Activated T-cell treated with anti-CD3 and anti-CD28 coated beads for 1 hour (primary cell): ENCODE results near the gene COL16A1.

Experiments used
- DNase-seq: peaks from one replicate; pipeline ENCODE4 v3.0.0-alpha.2; 2020; ENCODE audit warnings: low read depth

COL16A1 gene

GRCh38 chr1:31703431-31704270, at the start of gene COL16A1:
COL16A1 (minus strand) TSS chr1:31704017; CDS start chr1:31702193, 1,824 bp downstream.
- no peak for DNase-seq

- DNase-seq, result no peak
Measured at GRCh38 chr1:31752952-31753475, 49.2 kb upstream of the COL16A1 start.

- no peak for DNase-seq
Measured at GRCh38 chr1:31752258-31752657, 48.4 kb upstream of the COL16A1 start.

- no peak for DNase-seq
Measured at GRCh38 chr1:31751822-31752241, 48.0 kb upstream of the COL16A1 start.

GRCh38 chr1:31750858-31751510, 47.2 kb upstream of the COL16A1 start:
- DNase-seq, result no peak

- DNase-seq, result no peak
Measured at GRCh38 chr1:31749785-31750735, 46.2 kb upstream of the COL16A1 start.

- DNase-seq, result no peak
Measured at GRCh38 chr1:31748365-31748764, 44.5 kb upstream of the COL16A1 start.

- no peak for DNase-seq
Measured at GRCh38 chr1:31747304-31747703, 43.5 kb upstream of the COL16A1 start.

GRCh38 chr1:31746687-31747086, 42.9 kb upstream of the COL16A1 start:
- DNase-seq, result no peak

GRCh38 chr1:31745946-31746670, 42.3 kb upstream of the COL16A1 start:
- DNase-seq, result no peak

GRCh38 chr1:31745096-31745945, 41.5 kb upstream of the COL16A1 start:
- DNase-seq, result no peak

GRCh38 chr1:31744165-31744888, 40.5 kb upstream of the COL16A1 start:
- DNase-seq, result no peak

GRCh38 chr1:31742462-31743212, 38.8 kb upstream of the COL16A1 start:
- no peak for DNase-seq

- DNase-seq, result no peak
Measured at GRCh38 chr1:31739346-31739745, 35.5 kb upstream of the COL16A1 start.

- no peak for DNase-seq
Measured at GRCh38 chr1:31736675-31737074, 32.9 kb upstream of the COL16A1 start.

- DNase-seq, result no peak
Measured at GRCh38 chr1:31735571-31735970, 31.8 kb upstream of the COL16A1 start.

GRCh38 chr1:31734582-31735107, 30.8 kb upstream of the COL16A1 start:
- no peak for DNase-seq

- DNase-seq, result no peak
Measured at GRCh38 chr1:31733389-31734219, 29.8 kb upstream of the COL16A1 start.
